Urothelium cell line (cell line): ENCODE results near the gene PANX1.

Experiments
- DNase-seq: peaks from one replicate; pipeline ENCODE4 v3.0.0; 2011; ENCODE audit warnings: low spot score, mixed read lengths
- FAIRE-seq: peaks from 2 replicates; lab custom pipeline; 2011; peaks lifted over from hg19 to GRCh38; lab: Jason Lieb, UNC

PANX1 gene

DNA sequence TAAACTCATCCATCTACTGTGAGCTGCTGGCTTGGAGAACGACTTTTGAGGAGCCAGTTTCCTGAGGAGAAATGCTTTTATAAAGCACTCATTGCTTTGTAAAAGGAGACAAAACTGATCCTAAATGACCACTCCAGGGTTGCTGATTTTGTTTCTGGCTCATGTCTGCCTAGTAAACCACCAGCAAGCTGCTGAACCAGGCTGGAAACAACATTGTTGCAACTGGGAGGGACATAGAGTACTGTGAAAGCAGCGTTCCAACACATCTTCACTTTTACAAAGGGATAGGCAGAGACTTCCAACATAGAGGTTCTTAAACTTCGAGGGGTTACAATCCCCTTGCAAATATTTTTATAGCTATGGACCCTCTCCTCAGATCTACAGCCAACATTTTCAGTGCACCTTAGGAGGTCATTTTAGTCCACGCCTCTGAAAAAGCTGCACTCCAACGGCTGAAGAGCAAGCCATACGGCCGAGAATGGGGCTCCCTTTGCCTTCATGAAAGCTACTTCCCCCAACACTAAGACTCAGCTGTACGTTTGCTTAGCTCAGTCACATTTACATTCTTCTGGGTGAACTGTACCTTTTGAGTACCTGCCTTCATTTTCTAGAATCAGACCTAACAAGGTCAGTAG, 54.7 kb downstream of the PANX1 start:
- no peak for FAIRE-seq

DNA sequence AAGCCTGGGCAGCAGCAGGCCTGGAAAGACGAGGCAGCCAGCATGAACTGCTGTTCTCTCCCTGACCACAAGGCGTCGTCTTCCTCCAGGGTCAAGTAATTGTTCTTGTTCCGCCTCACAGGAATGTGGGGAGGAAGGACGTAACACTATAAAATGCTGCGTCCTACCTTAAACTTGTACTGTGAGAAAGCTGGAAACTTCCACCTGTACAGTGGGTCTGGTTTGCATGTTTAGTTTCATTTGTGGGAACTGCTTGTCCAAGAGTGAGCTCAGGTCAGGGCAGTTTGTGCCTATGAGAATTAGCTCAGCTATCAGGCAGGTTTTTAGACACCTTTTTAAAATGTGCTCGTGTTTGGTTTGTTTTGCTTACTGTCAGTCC, 55.2 kb downstream of the PANX1 start:
- peak; percentile 62 for FAIRE-seq
- peak; percentile 73 for DNase-seq

More for the DNA sequence above, 54.7 kb downstream of the PANX1 start:
- no peak for DNase-seq

DNA sequence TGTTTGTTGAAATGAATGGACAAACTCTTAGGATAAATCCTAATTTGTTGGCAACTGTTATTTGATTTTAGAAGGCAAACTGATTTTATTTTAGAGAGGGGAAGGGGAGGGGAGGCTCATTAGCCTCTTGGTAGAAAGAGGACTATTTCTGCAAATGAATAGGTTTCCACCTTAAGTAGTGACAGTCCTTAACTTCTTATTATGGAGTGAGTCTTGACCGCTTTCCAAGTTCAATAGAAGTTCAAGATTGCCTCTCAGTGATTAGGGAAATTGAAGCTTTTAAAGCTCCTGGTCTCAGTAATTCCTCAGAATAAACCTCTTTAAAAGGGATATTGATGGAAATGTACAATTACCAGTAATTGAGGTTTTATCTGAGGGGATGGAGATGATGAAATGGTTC, 55.7 kb downstream of the PANX1 start:
- FAIRE-seq (no peak), DNase-seq (no peak)

DNA sequence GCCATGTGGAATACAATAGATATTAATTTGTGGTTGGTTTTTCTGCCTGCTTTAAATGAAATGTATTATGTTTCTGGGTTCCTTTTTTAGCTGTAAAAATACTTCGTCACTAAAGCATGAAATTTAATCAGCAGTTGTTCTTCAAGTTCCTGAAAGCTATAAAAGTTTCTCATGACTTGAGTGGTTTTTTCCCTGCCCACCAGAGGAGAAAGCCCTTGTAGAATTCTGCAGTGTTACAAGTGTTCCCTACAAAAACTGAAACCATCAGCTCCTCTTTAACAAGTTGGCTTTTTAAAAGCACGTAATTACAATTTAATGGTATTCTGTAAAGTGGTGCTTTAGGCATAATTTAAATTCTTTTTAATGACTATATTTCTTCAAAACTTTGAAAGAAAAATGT, 56.2 kb downstream of the PANX1 start:
- no peak for DNase-seq
- no peak for FAIRE-seq

DNA sequence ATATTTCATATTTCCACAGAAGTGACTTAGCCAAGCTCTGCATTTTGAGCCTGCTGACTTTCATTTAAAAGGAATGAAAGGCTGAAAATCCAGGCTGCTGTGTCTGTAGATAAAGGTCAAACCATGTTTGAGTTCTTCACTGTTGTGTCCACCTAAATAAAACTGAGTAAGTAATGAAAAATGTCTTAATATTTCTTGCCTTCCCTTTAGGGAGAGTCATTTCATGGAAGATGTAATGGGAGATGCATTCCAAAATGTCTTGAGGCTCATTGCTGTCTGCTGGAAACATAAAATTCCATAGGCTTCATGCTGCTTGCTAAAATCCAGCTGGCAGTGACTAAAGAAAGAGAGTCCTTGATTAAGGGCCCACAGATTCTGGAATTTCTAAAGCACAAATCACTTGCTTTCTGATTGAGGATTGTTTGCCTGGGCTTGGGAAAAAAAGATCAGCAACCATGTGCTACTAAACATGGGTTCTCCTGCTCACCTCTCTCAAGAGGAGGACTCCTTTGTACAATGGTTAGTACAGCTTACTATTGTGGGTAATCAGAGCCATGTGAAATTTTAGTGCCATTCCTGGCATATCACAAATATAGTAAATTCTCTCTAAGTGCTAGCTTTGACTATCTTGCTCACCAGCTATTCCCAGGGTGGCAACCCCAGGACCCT, 56.9 kb downstream of the PANX1 start:
- no peak for DNase-seq
- FAIRE-seq: no peak

DNA sequence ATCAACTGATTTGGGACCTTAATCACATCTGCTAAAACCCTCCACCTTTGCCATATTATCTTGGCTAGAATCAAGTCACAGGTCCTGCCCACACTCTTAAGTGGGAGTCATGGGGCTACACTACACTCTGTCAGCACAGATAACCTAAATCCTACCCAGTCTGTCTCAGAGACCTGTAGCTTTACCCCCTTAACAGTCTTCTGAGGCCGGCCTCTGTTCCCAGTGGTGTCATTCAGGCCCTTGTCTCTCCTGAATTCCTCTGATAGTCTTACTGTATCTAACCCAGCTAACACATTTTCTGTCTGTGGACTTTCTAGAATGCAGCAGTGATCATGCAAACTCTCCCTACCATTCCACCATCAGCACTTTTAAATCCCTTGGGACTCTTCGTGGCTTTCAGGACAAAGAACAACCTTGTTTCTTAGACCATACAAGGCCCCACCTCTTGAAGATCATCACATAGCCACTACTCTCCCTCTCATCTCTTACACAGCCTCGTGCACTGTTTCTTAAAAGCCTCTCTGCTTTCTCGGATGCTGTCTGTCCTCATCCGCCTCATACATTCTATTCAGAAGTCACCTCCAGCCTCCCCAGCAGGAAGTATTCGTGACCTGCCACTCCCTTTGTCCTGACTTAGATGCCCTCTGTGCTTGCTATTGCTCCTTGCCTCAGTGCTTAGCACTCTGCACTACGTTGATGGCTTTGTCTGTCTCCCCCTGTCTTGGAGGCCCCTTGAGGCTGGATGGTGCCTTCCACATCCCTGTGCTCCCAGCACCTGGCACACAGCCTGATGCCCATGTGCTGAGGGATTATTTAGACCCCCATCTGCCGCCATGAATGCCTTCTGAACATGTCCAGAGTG, 57.9 kb downstream of the PANX1 start:
- DNase-seq: no peak

DNA sequence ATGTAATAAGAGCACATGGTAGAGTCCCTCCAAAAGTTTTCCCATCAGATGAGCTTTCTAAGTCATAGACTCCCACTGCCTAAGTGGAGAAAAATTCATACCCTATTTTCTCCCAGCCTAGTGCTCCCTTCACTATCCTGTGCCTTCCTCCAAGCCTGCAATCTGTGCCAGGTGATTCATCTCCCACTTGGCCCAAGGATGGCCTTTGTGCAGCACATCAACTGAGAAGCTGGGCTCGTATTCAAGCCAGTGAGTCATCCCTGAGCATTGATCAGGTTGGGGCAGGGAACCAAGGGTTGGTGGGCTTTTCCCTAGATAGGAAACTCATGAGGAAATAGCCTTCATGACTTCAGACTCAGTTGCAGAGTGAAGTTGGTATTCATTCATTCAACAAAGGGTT, 64.6 kb downstream of the PANX1 start:
- FAIRE-seq (no peak), DNase-seq (peak; percentile 77)

More for the DNA sequence above, 57.9 kb downstream of the PANX1 start:
- peak; percentile 9 for FAIRE-seq

DNA sequence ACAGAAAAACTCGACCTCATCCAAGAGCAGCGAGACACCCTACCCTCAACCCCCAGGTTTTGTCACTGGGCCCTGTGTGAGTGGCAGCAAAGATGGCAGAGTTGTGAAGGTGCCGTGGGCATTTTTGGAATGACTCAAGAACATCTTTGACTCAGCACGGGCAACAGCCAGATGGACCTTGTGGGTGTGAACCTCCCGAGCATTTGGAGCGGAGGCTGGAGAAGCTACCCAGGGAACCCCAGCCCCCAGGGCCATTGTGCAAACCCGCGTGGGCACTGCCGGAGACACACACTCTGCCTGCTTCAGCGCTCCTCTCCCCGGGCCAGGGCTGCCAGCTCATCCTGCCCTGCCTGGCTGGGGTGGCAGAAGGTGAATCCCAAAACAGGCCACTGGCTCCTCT, 66.1 kb downstream of the PANX1 start:
- DNase-seq (no peak), FAIRE-seq (no peak)

DNA sequence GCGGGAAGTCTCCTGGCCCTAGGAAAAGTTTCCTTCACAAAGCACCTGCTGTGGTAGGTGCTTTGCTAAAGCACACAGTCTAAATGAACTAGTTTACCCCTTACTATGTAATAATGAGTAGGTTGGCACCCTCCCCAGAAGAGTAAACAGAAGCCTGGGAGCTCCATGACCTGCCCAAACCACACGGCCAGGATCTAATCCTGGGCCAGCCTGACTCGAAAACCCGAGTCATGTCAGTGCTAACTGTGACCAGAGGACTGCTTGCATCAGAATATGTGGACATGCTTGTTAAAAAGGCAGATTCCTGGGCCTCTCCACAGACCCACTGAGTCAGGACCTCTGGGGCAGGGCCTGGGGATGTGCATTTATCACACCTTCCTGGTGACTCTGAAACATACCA, 67.7 kb downstream of the PANX1 start:
- no peak for FAIRE-seq

DNA sequence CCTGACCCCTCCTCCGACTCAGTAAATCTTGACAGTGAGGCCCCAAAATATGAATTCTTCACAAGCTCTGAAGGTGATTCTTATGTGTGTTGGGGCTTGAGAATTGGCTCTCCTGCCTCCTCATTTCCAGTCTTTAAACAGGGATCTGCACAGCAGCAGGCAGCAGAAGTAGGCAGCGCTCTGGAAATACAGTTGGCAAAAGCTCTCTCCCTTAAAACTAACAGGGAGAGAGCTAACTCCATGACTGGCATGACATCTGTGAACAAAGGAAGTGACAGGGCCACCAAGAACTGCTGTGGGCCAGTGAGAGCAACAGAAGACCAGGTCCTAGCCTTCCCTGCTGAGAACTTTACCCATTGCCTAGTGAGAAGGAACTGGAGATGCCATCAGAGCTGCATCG, 70.1 kb downstream of the PANX1 start:
- DNase-seq (no peak), FAIRE-seq (no peak)

More for the DNA sequence above, 67.7 kb downstream of the PANX1 start:
- no peak for DNase-seq

DNA sequence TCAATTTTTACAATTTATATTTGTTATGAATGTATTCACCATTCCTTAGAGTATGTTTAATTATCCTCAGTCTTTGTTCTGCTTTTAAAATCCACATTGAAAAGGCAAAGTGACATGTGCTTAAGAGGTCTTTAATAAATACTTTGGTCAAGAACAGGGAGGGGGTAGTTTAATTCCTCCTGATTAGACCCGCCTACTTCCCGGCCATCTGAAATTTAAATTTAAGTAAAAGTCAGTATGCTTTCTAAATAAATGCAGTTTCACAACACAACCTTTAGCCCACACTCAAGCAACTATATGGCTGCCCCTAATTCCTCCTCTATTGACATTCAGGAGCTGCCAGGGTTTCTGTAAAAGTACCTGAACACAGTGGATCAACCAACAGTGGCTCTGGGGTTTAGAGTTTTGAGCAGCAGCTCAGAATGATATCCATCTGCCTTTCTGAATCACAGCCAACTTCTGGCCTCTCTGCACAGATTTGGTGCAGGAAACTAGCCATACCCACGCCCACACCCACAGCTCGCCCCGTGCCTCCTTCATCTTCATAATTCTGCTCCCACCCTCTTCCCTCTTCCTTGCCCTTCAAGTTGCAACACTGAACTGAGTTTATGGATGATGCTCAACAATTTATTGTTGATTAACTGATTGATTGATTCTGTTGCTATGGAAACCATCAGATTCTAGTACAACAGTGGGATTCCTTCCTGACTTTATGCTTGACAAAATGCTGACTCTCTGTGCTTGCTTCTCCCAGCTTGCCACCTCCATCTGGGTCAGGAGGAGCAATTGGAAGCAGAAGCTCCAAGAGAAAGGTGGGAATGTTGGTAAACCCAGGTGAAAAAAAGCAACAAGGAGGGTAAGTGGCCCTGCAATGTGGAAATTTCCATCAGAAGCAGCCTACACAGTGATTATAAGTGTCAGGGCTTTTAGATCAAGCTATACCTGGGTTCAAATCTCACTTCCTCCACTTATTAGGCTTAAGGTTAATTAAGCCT, 70.8 kb downstream of the PANX1 start:
- no peak for FAIRE-seq

DNA sequence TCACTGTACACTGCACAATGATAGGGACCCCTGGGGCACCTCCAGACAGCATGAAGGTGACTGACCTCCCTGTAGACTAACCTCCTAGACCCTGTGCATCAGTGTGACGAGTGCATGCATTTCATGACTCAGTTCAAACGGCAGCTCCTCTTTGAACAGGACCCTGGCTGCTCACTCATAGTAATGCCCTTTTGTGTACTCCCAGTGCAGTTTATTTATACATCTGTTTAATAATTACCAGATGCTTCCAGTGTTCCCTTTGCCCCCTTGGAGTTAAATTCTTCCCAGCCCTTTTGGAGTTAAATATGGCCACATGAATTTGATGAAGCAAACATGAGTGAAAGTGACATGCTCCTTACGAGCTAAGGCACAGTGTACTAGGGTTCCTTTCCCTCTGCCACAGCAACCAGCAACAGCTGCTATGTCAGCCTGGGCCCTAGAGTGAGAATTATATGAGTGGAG, 72.4 kb downstream of the PANX1 start:
- DNase-seq (no peak), FAIRE-seq (no peak)

More for the DNA sequence above, 70.8 kb downstream of the PANX1 start:
- DNase-seq: no peak

DNA sequence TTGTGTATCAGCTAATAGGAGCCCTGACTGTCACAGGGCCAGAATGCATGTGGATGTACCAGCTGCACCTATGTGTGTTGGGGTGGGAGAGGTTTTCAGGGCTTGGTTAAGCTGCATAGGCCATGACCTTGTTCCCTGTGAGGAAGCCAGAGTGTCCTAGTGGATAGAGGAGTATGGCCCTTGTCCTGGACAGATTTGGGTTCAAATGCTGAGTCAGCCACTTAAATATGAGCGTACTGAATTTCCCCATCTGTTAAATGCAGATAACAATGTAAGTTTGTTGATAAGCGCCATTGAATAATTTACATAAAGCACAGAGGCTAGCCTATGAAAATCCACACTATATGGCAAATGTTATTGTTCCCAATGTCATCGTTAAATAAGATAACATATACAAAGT, 74.4 kb downstream of the PANX1 start:
- DNase-seq: no peak
- no peak for FAIRE-seq

DNA sequence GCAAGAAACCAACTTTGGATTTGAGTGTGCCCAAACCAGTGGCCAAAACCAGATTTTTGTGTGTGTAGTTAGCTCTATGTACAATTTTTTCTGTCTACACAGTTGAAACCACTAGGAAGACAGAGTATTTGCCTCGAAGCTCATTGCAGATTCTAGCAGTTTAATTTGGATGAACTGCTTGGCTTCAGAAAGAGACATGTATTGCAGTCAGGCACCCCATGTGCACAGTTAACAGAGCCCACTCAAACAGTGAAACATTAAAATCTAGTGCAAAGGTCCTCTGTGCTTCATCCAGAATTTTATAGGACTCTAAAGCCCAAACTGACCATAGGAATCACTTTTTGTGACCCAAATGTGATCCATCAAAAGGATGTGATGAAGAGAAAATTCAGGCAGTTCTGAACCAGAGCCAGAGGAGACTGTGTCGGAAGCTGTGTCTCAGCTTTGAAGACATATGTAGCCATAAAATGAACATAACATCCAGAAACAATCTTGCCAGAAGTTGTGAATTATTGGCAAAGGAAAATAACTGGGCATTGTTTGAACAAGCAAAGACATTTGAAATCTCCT, 82.7 kb downstream of the PANX1 start:
- DNase-seq (no peak), FAIRE-seq (no peak)

DNA sequence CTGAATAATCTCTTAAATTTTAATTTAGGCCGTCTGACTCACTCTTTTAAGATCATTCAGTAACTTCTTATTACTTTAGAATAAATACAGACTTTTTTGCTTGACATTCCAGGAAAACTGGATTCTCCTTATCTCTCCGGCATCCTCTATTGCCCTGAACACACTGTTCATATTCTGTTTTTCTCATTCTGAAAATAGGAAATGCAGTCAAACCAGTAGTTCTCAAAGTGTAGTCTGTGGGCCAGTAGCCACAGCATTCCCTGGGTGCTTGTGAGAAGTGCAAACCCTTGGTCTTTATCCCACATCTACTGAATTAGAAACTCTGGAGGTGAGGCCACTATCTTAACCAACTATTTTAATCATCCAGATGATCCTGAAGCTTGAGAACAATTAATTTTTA, 84.3 kb downstream of the PANX1 start:
- FAIRE-seq (no peak), DNase-seq (no peak)

DNA sequence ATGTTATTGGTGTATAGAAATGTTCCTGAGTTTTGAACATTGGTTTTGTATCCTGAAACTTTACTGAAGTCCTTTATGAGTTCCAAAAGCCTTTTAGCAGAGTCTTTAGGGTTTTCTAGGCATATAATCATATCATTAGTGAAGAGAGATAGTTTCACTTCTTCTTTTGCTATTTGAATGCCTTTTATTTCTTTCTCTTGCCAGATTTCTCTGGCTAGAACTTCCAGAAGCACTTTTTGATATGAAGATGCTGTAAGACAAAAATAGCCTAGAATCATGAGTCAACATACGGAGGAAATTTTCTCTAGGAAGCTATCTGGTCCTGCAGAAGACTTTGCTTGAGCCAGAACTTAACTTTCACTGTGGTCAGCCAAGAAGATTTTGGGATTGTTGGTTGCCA, 89.1 kb downstream of the PANX1 start:
- FAIRE-seq (no peak), DNase-seq (no peak)

DNA sequence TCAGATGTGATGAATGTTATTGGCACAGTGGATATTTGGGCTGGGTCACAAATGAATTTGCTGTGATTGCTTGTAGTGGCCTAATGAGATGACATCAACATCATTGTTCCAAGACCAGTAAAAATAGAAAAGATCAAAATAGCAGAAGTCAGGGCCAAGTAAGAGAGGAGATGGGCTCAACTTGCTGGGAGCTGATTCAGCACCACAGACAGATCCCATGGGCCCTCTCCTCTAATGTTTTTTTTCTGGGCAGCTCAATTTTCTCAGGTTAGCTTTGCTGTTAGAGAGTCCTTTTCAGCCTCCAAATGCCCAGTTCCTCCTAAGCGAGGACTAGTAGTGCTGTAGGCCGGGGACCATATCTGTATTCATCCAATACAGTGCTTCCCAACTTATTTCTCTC, 89.7 kb downstream of the PANX1 start:
- FAIRE-seq (no peak), DNase-seq (no peak)

DNA sequence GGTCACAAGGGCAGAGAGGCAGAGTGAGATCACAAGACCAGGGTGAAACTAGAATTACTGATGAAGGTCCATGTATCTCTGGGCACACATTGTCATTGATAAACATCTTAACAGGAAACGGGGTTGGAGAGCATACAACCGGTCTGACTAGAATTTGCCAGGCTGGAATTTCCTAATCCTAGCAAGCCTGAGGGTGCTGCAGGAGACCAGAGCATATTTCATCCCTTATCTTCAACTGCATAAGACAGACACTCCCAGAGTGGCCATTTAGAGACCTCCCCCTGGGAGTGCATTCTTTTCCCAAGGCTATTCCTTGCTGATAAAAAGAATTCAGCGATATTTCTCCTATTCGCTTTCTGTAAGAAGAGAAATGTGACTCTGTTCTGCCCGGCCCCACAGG, 91.1 kb downstream of the PANX1 start:
- no peak for FAIRE-seq

DNA sequence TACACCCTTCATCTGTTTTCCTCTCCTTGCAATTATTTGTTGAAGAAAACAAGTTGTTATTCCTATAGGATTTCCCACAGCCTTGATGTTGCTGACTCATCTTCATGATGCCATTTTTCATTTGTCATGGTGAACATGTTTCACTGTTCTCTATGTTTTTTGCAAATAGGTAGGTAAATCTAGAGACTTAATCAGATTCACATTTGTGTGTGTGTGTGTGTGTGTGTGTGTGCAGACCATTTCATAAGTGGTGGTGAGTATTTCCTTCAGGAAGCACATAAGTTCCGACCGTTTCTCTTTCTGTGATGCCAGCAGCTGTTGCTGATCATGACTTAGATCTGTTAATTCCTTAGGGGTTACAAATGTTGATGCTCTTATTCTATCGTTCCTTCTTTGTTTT, 95.4 kb downstream of the PANX1 start:
- DNase-seq: no peak
- no peak for FAIRE-seq

More for the DNA sequence above, 91.1 kb downstream of the PANX1 start:
- no peak for DNase-seq
